K562 (cell line): ENCODE measurements around the gene R3HDM2. TPM values are rescaled to one million over a fixed set of nuclear protein-coding genes. Genes with fewer than 3 reads are reported as not detected.

Experiments used
- ARID1B ChIP-seq: fragments of 450-650 bp; IDR thresholded peaks from 2 replicates; pipeline ENCODE4 v1.6.1; 2016; ENCODE audit warnings: antibody characterized with exemption, mild to moderate bottlenecking, inconsistent platforms
- C11orf30 ChIP-seq: fragments of 450-650 bp; IDR thresholded peaks from 2 replicates; pipeline ENCODE4 v1.6.1; 2016; ENCODE audit warnings: low read depth, mild to moderate bottlenecking
- CHD1 ChIP-seq: fragments of 200-600 bp; sonication (generic); IDR thresholded peaks from one replicate; pipeline ENCODE4 v1.6.1; 2012; ENCODE audit warnings: mild to moderate bottlenecking, moderate library complexity, low read length, inconsistent platforms
- CHD4 ChIP-seq: fragments of 200-600 bp; sonication (generic); IDR thresholded peaks from 3 replicates; pipeline ENCODE4 v1.6.1; 2012; ENCODE audit warnings: low read depth, mild to moderate bottlenecking, mixed read lengths, low read length, inconsistent platforms; ENCODE audit not compliant: insufficient read depth, insufficient replicate concordance, poor library complexity, severe bottlenecking
- CREB5 ChIP-seq: fragments of 250-450 bp; sonication (Bioruptor Pico); IDR thresholded peaks from 2 replicates; pipeline ENCODE4 v1.5.0; 2020; ENCODE audit warnings: mild to moderate bottlenecking
- FOSL1 ChIP-seq: fragments of 200-800 bp; sonication (Bioruptor generic); conservative IDR thresholded peaks from 2 replicates; pipeline ENCODE4 v1.6.1; 2016; ENCODE audit warnings: missing genetic modification characterization, missing compliant biosample characterization
- HDAC3 ChIP-seq: fragments of 450-650 bp; IDR thresholded peaks from 2 replicates; pipeline ENCODE4 v1.6.1; 2018; ENCODE audit warnings: borderline replicate concordance, mild to moderate bottlenecking, moderate library complexity; ENCODE audit not compliant: partially characterized antibody
- HOXB6 ChIP-seq: fragments of 250-450 bp; sonication (Bioruptor Pico); IDR thresholded peaks from 2 replicates; pipeline ENCODE4 v1.5.1; 2022; ENCODE audit warnings: mild to moderate bottlenecking, borderline replicate concordance
- KLF6 ChIP-seq: fragments of 250-450 bp; sonication (Bioruptor Pico); IDR thresholded peaks from 2 replicates; pipeline ENCODE4 v1.4.0; 2020; ENCODE audit warnings: mild to moderate bottlenecking, moderate library complexity, borderline replicate concordance
- MBD2 ChIP-seq: sonication (generic); IDR thresholded peaks from 2 replicates; pipeline ENCODE4 v1.6.1; 2016; ENCODE audit warnings: low read depth, borderline replicate concordance
- NCOA4 ChIP-seq: fragments of 450-650 bp; IDR thresholded peaks from 2 replicates; pipeline ENCODE4 v1.6.1; 2018; ENCODE audit warnings: mild to moderate bottlenecking; ENCODE audit not compliant: partially characterized antibody
- POLR2G ChIP-seq: fragments of 200-400 bp; formaldehyde crosslinking; IDR thresholded peaks from 2 replicates; pipeline ENCODE4 v1.6.1; 2017; ENCODE audit warnings: low read depth, mild to moderate bottlenecking, antibody characterized with exemption, low read length, moderate library complexity
- RAD21 ChIP-seq, 2 experiments: fragments of 250-450 bp in 1 of 2; fragments of 450-650 bp in 1 of 2; sonication (Bioruptor Pico) in 1 of 2; formaldehyde crosslinking in 1 of 2; IDR thresholded peaks in 1 of 2; conservative IDR thresholded peaks in 1 of 2; 2 replicates each; pipeline versions ENCODE4 v1.4.0 to v1.8.0; 2020 to 2022; ENCODE audit warnings: mild to moderate bottlenecking in 2 of 2, moderate library complexity in 1 of 2
- SMARCB1 ChIP-seq: IDR thresholded peaks from 2 replicates; pipeline ENCODE4 v1.6.1; 2011; ENCODE audit warnings: improper control_type of control experiment, low read depth; ENCODE audit not compliant: insufficient read length
- SP1 ChIP-seq: sonication (generic); formaldehyde crosslinking; IDR thresholded peaks from 2 replicates; pipeline ENCODE4 v1.8.1; 2022; ENCODE audit warnings: mild to moderate bottlenecking, missing genetic modification reagents
- SP2 ChIP-seq: IDR thresholded peaks from 2 replicates; pipeline ENCODE4 v1.6.1; 2011; ENCODE audit warnings: mild to moderate bottlenecking, low read depth, low read length, moderate library complexity; ENCODE audit not compliant: poor library complexity, severe bottlenecking; ENCODE audit errors: extremely low read depth
- SRSF1 ChIP-seq: fragments of 200-400 bp; formaldehyde crosslinking; IDR thresholded peaks from 2 replicates; pipeline ENCODE4 v1.6.1; 2017; ENCODE audit warnings: mild to moderate bottlenecking, low read depth, low read length, moderate library complexity
- ZNF592 ChIP-seq: fragments of 450-650 bp; IDR thresholded peaks from 2 replicates; pipeline ENCODE4 v1.6.1; 2017; ENCODE audit warnings: antibody characterized with exemption, mild to moderate bottlenecking
- ZNF766 ChIP-seq: fragments of 200-800 bp; sonication (Bioruptor generic); conservative IDR thresholded peaks from 2 replicates; pipeline ENCODE4 v1.6.1; 2016; ENCODE audit warnings: missing genetic modification characterization, missing compliant biosample characterization
- polyA plus RNA-seq, 8 experiments: library from polyadenylated mRNA; depleted of rRNA in 4 of 8; stranded (reverse) in 5 of 8; unstranded in 3 of 8; fragments of >200 nt; fragmentation: Nextera tagmentation in 2 of 8; fragmentation: Illumina TruSeq in 1 of 8; extraction: Ambion mirVana in 2 of 8; extraction: Trizol in 1 of 8; gene quantifications; 2 replicates each; pipeline versions ENCODE4 v1.2.1 to v1.2.3, GENCODE V29; 2011 to 2014; ENCODE audit warnings: inconsistent platforms in 1 of 8, missing spikeins in 1 of 8
- total RNA-seq, 7 experiments: library from RNA; depleted of rRNA in 6 of 7; stranded (reverse); fragments of >200 nt in 6 of 7; fragmentation: Illumina TruSeq in 2 of 7; extraction: Trizol in 2 of 7; gene quantifications; 2 replicates each; pipeline versions ENCODE4 v1.2.1 to v1.2.3, GENCODE V29; 2011 to 2021; ENCODE audit warnings: low replicate concordance in 1 of 7
- TF ChIP-seq, protein P1 (sequence below), 2 experiments: fragments of 250-450 bp in 1 of 2; fragments of 450-650 bp in 1 of 2; sonication (Bioruptor Pico) in 1 of 2; IDR thresholded peaks; 2 replicates each; pipeline versions ENCODE4 v1.6.1 to v1.8.0; 2016 to 2021; ENCODE audit warnings: mild to moderate bottlenecking in 2 of 2, moderate library complexity in 2 of 2, missing compliant biosample characterization in 1 of 2, missing genetic modification characterization in 1 of 2

R3HDM2 gene
- total and polyA plus RNA-seq, 9 of the 15 experiments (the other 6 are each of a cell fraction or from before 2014, with no cell fraction given), result 3.3 to 18.8 (median 9.0) TPM

DNA sequence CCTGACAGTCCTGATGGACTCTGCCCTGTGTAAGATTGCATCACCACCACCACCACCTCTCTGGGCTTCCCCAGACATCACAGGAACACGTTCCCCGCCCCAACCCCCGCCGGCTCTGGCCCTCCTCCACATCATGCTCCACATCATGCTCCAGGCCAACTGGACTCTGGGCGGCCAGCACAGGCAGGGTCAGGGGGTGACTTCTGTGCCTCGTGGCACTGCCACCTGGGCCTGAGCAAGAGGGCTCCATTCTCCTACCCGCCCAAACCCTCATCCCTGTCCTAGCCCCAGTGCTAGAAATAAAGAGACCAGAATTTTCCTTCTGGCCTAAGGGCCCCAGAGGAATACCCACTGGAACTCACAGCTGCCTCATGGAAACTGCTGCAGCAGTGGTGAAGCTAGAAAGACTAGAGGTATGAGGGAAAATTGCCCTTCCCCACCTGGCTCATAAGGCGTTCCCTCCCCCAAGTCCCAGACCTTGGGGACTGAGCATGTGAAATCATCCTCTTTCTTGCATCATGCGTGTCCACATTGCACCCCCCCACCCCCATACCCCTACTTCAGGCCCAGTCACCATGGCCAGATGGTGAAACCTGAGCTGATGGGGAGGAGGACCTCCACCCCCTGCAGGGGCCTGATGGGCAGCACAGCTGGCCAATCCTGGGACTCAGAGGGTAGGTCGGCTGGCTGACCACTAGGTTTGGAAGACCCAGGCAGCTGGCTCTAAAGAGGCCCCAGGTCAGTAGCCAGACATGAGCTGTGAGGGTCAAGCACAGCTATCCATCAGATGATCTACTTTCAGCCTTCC lies 23.9 kb upstream of the R3HDM2 start, which contains the start of gene INHBE (continued):
- peak; percentile 63; the same call in 1 of the 2 replicates for TF ChIP-seq CREB5 (CRISPR knock-in tag)
- TF ChIP-seq POLR2G, result peak; percentile 77
- TF ChIP-seq HOXB6 (CRISPR knock-in tag), result no peak
- TF ChIP-seq SRSF1, result no peak
- TF ChIP-seq, protein P1, sequence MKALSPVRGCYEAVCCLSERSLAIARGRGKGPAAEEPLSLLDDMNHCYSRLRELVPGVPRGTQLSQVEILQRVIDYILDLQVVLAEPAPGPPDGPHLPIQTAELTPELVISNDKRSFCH (CRISPR knock-in tag; IDR thresholded peaks at IDR 0.05), result 0 out of 2 replicates have a peak, but pooled peaks have one; percentile 45
- TF ChIP-seq, protein P1 (tag; IDR thresholded peaks at IDR 0.05), result peak; percentile 80
- TF ChIP-seq C11orf30, result no peak
- 0 out of 2 replicates have a peak, but pooled peaks have one; percentile 28 for TF ChIP-seq MBD2
- TF ChIP-seq RAD21 (CRISPR knock-in tag; conservative IDR thresholded peaks at IDR 0.05 in 1 of 2, IDR thresholded peaks at IDR 0.05 in 1 of 2), result peak in 1 of 2 experiments; percentile 4; a peak in 1 of 4 replicates
- no peak for TF ChIP-seq NCOA4
- peak; percentile 83 for TF ChIP-seq ZNF592
- TF ChIP-seq KLF6 (CRISPR knock-in tag), result no peak
- peak; percentile 39 for TF ChIP-seq HDAC3
- peak; percentile 48; the same call in 1 of the 2 replicates for TF ChIP-seq FOSL1 (tag)
- TF ChIP-seq CHD1, result no peak
- peak; percentile 80 for TF ChIP-seq ZNF766 (CRISPR knock-in tag)
- peak; percentile 60 for TF ChIP-seq SP2
- TF ChIP-seq SMARCB1, result no peak
- TF ChIP-seq ARID1B, result peak; percentile 61; the same call in 1 of the 2 replicates
- TF ChIP-seq CHD4, result no peak
- TF ChIP-seq SP1 (CRISPR knock-in tag), result peak; percentile 7; the same call in 1 of the 2 replicates
